ENCODE results near the gene ATXN7L1.

GRCh38 chr7:105916603-105917002 lies 40.2 kb upstream of the ATXN7L1 start:
- TF ChIP-seq CTCF (IDR thresholded peaks at IDR 0.05) = no peak
- TF ChIP-seq POLR2A (IDR thresholded peaks at IDR 0.05) = no peak

Measured in Peyer's patch (tissue), 4 donors.